Measurements from ENCODE around the gene ZMAT2.

DNA sequence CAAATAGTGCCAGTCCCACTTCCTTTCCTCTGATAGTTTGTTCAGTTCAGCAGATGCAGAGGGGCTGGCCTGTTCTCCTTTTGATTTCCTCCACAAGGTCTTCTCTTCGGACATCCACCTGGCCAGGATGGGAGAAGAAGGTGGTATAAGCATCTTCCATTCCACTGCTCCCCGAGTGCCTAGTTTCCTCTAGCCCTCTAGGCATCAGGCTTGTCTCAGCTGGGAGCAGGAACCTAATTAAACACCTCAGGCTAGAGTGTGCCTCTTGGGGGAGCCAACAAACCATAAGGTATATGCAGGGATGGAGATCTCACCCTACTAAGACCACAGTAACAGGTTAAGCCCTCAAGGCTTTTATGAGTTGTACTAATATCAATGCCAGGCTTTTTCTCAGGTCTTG, 26.0 kb upstream of the ZMAT2 start:
- no peak for TF ChIP-seq SRF (IDR thresholded peaks at IDR 0.05; ENCODE audit: low read depth, low read length)
- no peak for TF ChIP-seq POLR2AphosphoS5 (IDR thresholded peaks at IDR 0.05; ENCODE audit: low read depth, low read length)
- no peak for TF ChIP-seq POLR2A (IDR thresholded peaks at IDR 0.05; ENCODE audit: control extremely low read depth in 1 of 2, low read depth in 2 of 2, low read length in 2 of 2)
- TF ChIP-seq, protein P1, sequence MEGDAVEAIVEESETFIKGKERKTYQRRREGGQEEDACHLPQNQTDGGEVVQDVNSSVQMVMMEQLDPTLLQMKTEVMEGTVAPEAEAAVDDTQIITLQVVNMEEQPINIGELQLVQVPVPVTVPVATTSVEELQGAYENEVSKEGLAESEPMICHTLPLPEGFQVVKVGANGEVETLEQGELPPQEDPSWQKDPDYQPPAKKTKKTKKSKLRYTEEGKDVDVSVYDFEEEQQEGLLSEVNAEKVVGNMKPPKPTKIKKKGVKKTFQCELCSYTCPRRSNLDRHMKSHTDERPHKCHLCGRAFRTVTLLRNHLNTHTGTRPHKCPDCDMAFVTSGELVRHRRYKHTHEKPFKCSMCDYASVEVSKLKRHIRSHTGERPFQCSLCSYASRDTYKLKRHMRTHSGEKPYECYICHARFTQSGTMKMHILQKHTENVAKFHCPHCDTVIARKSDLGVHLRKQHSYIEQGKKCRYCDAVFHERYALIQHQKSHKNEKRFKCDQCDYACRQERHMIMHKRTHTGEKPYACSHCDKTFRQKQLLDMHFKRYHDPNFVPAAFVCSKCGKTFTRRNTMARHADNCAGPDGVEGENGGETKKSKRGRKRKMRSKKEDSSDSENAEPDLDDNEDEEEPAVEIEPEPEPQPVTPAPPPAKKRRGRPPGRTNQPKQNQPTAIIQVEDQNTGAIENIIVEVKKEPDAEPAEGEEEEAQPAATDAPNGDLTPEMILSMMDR (IDR thresholded peaks at IDR 0.05; ENCODE audit: control extremely low read depth in 1 of 3, insufficient read depth in 1 of 3, low read depth in 1 of 3, low read length in 3 of 3): no peak
- no peak for TF ChIP-seq CHD2 (IDR thresholded peaks at IDR 0.05; ENCODE audit: low read length)
- TF ChIP-seq RXRA (IDR thresholded peaks at IDR 0.05; ENCODE audit: insufficient read depth, low read depth, low read length): no peak
